Iris pigment epithelial cell (primary cell): ENCODE measurements around the gene MAP2.

Experiments used
- DNase-seq: peaks from one replicate; pipeline ENCODE4 v3.0.0-alpha.2; 2011; ENCODE audit warnings: low read depth

The MAP2 gene

GRCh38 chr2:209726311-209726710 is 302.5 kb downstream of the MAP2 start:
- peak; percentile 7 for DNase-seq

GRCh38 chr2:209727077-209727476 is 303.2 kb downstream of the MAP2 start:
- no peak for DNase-seq

GRCh38 chr2:209734805-209735204 is 311.0 kb downstream of the MAP2 start:
- DNase-seq = no peak

GRCh38 chr2:209741953-209742352 is 318.1 kb downstream of the MAP2 start:
- no peak for DNase-seq

- no peak for DNase-seq
Observed at GRCh38 chr2:209753020-209753419, 329.2 kb downstream of the MAP2 start.

- no peak for DNase-seq
Observed at GRCh38 chr2:209757163-209757562, 333.3 kb downstream of the MAP2 start.

GRCh38 chr2:209761566-209761965 is 337.7 kb downstream of the MAP2 start:
- DNase-seq = no peak

- peak; percentile 7 for DNase-seq
Observed at GRCh38 chr2:209762563-209762962, 338.7 kb downstream of the MAP2 start.

GRCh38 chr2:209763106-209763505 is 339.3 kb downstream of the MAP2 start:
- no peak for DNase-seq

- no peak for DNase-seq
Observed at GRCh38 chr2:209766613-209767012, 342.8 kb downstream of the MAP2 start.

- no peak for DNase-seq
Observed at GRCh38 chr2:209767316-209767715, 343.5 kb downstream of the MAP2 start.

- DNase-seq = no peak
Observed at GRCh38 chr2:209768557-209768956, 344.7 kb downstream of the MAP2 start.

GRCh38 chr2:209771474-209772289 is 347.8 kb downstream of the MAP2 start, which contains the start of gene UNC80:
TSS of gene UNC80 (plus strand) at chr2:209771832. CDS start at chr2:209772073, 241 bp downstream.
- DNase-seq = peak; percentile 69

- DNase-seq = no peak
Observed at GRCh38 chr2:209772290-209772685, 348.4 kb downstream of the MAP2 start.

GRCh38 chr2:209773377-209773776 is 349.5 kb downstream of the MAP2 start:
- no peak for DNase-seq
